Mesodermal cell (in vitro differentiated cells): Measurements from ENCODE around the gene OBSL1. TPM values are rescaled to one million over a fixed set of nuclear protein-coding genes. Genes with fewer than 3 reads are reported as not detected.

Source experiments
- H3K27ac ChIP-seq: 2 replicates; pipeline ENCODE4 v1.7.0; 2013; ENCODE audit warnings: mild to moderate bottlenecking, low read depth, low read length, moderate library complexity; ENCODE audit not compliant: severe bottlenecking
- H3K36me3 ChIP-seq: 2 replicates; pipeline ENCODE4 v1.7.1; 2013; ENCODE audit warnings: mild to moderate bottlenecking, low read length, moderate library complexity; ENCODE audit not compliant: control insufficient read depth, insufficient read depth
- H3K4me1 ChIP-seq: one replicate; pipeline ENCODE4 v1.7.1; 2013; ENCODE audit warnings: mild to moderate bottlenecking, low read length; ENCODE audit not compliant: insufficient read depth, control insufficient read depth, poor library complexity, severe bottlenecking
- H3K4me3 ChIP-seq: 2 replicates; pipeline ENCODE4 v1.7.0; 2013; ENCODE audit warnings: low read length, control low read depth, mild to moderate bottlenecking; ENCODE audit not compliant: insufficient read depth, poor library complexity, severe bottlenecking; ENCODE audit errors: extremely low read depth
- H3K9me3 ChIP-seq: 2 replicates; pipeline ENCODE4 v1.7.1; 2013; ENCODE audit warnings: mild to moderate bottlenecking, low read length, moderate library complexity; ENCODE audit not compliant: control insufficient read depth
- WGBS, 2 experiments: methylation state at CpG; one replicate each; pipeline ENCODE4 v1.1.5; 2013; ENCODE audit warnings: missing lambda C conversion rate in 2 of 2; ENCODE audit not compliant: insufficient coverage in 2 of 2; 5-methylcytosine and 5-hydroxymethylcytosine counted together
- polyA plus RNA-seq, 2 experiments: library from polyadenylated mRNA; stranded (reverse); fragments of 50-300 nt; gene quantifications; one replicate each; pipeline ENCODE4 v1.2.3, GENCODE V29; 2013

The OBSL1 gene
- polyA plus RNA-seq (2013, experiment 1 of 2): 75.2 TPM
- 64.3 TPM for polyA plus RNA-seq (2013, experiment 2 of 2)

GRCh38 chr2:219571311-219572236 is at the start of gene OBSL1:
Gene OBSL1 (minus strand): TSS chr2:219571539. CDS start chr2:219571232, 307 bp downstream.
- Histone ChIP-seq H3K27ac (peak within 1 kb of the TSS; percentile 89), H3K9me3 (no peaks in the 10 kb centered on the region), H3K4me1 (peaks cover 24% of the 10 kb centered on the region), H3K4me3 (peak within 1 kb of the TSS; percentile 58), H3K36me3 (peaks cover 34% of the 10 kb centered on the region)
- WGBS, 2 experiments: 5 to 8% methylated on average over 17 to 33 of the region's 42 CpGs

DNA sequence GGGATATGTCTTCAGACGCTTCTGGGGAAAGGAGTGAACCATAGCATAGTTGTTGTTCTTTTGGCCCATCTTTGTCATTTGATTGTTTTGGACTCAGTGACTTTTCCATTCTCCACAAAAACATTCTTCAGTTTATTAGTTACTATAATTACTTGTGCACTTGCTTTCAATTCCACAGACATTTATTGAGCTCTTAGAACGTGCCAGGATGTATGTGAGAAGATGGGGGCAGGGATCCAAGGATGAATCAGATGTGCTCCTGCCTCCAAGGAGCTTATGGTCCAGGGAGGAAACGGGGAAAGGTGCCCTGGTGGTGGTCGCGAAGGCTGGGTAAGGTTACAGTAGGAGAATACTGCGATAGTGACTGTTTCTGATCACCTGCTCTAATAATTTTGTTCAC is 49.2 kb upstream of the OBSL1 start:
- Histone ChIP-seq H3K4me3 (no peak overlapping the region), H3K4me1 (no peaks in the 10 kb centered on the region), H3K9me3 (no peaks in the 10 kb centered on the region), H3K27ac (no peak overlapping the region), H3K36me3 (peaks cover 11% of the 10 kb centered on the region)
- WGBS, 2 experiments: 77 to 95% methylated on average over 4 to 5 of the region's 6 CpGs

GRCh38 chr2:219619235-219619634 is 47.9 kb upstream of the OBSL1 start:
- Histone ChIP-seq H3K4me1 (no peaks in the 10 kb centered on the region), H3K4me3 (no peak overlapping the region), H3K27ac (no peak overlapping the region), H3K9me3 (no peaks in the 10 kb centered on the region), H3K36me3 (peaks cover 14% of the 10 kb centered on the region)
- WGBS, 2 experiments: no CpG with 5 or more reads among the region's 4 CpGs

GRCh38 chr2:219618733-219619122 is 47.4 kb upstream of the OBSL1 start:
- Histone ChIP-seq H3K4me3 (no peak overlapping the region), H3K9me3 (no peaks in the 10 kb centered on the region), H3K4me1 (no peaks in the 10 kb centered on the region), H3K27ac (no peak overlapping the region), H3K36me3 (peaks cover 14% of the 10 kb centered on the region)
- WGBS, 2 experiments: 84 to 95% methylated on average over 2 to 3 of the region's 3 CpGs

- peaks cover 23% of the 10 kb centered on the region for H3K36me3 ChIP-seq
- H3K27ac ChIP-seq: no peak overlapping the region
- no peak overlapping the region for H3K4me3 ChIP-seq
- no peaks in the 10 kb centered on the region for H3K9me3 ChIP-seq
- 91 to 94% methylated on average over 3 to 4 of the region's 4 CpGs for WGBS, 2 experiments
- H3K4me1 ChIP-seq: no peaks in the 10 kb centered on the region
These were observed 45.2 kb upstream of the OBSL1 start for GRCh38 chr2:219616550-219616949.

GRCh38 chr2:219615894-219616293 is 44.6 kb upstream of the OBSL1 start:
- peaks cover 25% of the 10 kb centered on the region for H3K36me3 ChIP-seq
- no peaks in the 10 kb centered on the region for H3K4me1 ChIP-seq
- no peaks in the 10 kb centered on the region for H3K9me3 ChIP-seq
- no peak overlapping the region for H3K4me3 ChIP-seq
- WGBS, 2 experiments: 95 to 96% methylated on average over 11 of the region's 12 CpGs
- H3K27ac ChIP-seq: no peak overlapping the region

GRCh38 chr2:219615036-219615435 is 43.7 kb upstream of the OBSL1 start:
- 96 to 98% methylated on average over 8 to 9 of the region's 11 CpGs for WGBS, 2 experiments
- peaks cover 28% of the 10 kb centered on the region for H3K36me3 ChIP-seq
- no peaks in the 10 kb centered on the region for H3K9me3 ChIP-seq
- no peak overlapping the region for H3K4me3 ChIP-seq
- H3K4me1 ChIP-seq: no peaks in the 10 kb centered on the region
- no peak overlapping the region for H3K27ac ChIP-seq

DNA sequence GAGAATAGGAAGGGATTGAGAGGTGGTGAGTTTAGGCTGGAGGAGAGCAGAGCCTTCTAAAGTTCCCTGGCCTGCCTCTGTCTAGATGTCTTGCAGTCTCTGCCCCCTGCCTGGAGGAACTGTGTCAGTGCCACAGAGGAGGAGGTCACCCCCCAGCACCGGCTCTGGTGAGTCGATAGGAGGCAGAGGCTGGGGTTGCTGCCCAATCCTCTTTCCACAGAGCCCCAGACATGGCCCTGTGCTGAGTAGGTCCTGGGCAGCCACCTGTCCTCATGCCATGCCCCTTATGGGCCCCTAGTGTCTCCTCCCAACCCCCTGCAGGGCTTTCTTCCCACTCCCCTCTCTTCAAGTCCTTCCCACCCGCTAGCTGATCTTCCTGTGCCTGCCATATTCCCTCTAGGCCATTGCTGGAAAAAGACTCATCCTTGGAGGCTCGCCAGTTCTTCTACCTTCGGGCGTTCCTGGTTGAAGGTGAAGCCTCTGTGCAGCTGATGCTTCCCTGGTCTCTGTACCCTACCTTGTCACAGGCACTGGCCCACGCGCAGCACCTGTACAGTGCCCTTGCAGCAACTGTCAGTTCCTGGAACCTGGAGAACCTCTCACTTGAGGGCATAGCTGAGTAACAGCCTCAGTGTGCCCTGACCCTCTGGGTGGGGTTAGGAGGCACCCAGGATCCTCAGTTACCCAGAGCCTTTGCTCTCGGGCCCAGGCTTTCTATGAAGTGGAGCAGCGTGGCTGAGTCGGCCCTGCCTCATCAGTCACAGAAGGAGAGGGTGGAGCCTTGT is 42.9 kb upstream of the OBSL1 start:
- 94 to 95% methylated on average over 7 to 11 of the region's 11 CpGs for WGBS, 2 experiments
- H3K4me3 ChIP-seq: no peak overlapping the region
- no peaks in the 10 kb centered on the region for H3K4me1 ChIP-seq
- H3K9me3 ChIP-seq: no peaks in the 10 kb centered on the region
- no peak overlapping the region for H3K27ac ChIP-seq
- peaks cover 33% of the 10 kb centered on the region for H3K36me3 ChIP-seq

GRCh38 chr2:219613461-219614070 is 42.2 kb upstream of the OBSL1 start:
- H3K4me3 ChIP-seq: no peak overlapping the region
- 97 to 100% methylated on average over 4 to 5 of the region's 11 CpGs for WGBS, 2 experiments
- no peaks in the 10 kb centered on the region for H3K9me3 ChIP-seq
- no peaks in the 10 kb centered on the region for H3K4me1 ChIP-seq
- peaks cover 40% of the 10 kb centered on the region for H3K36me3 ChIP-seq
- no peak overlapping the region for H3K27ac ChIP-seq

DNA sequence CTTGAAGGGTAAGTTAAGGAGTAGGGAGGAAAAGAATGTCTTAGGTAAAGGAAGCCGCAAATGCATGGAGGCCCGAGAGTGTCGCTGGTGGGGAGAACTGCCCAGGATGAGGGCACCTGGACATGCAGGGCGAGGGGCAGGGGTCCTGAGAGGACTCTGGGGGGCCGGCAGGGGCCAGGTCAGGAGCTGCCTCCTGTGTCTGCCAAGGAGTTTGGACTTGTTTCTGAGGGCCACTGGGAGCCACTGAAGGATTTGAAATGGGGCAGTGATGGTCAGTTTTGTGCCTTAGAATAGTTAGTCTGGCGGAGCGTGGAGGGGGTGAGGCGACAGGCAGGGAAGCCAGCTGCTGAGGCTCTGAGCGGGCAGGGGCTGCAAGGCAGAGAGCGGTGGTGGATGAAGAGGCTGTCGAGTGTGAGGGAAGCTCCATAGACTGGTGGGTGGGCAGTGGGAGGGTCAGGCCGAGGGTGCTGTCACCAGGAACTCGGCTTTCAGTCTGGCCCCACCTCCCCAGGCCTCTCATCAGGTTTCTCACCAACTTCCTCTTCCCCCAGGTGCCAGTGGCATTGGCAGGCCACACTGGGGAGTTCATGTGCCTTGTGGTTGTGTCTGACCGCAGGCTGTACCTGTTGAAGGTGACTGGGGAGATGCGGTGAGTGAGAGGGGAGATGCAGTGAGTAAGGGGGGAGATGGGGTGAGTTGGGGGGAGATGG is 41.4 kb upstream of the OBSL1 start:
- no peaks in the 10 kb centered on the region for H3K9me3 ChIP-seq
- H3K27ac ChIP-seq: no peak overlapping the region
- no peak overlapping the region for H3K4me3 ChIP-seq
- H3K4me1 ChIP-seq: no peaks in the 10 kb centered on the region
- WGBS, 2 experiments: 91 to 93% methylated on average over 9 to 10 of the region's 15 CpGs
- H3K36me3 ChIP-seq: peaks cover 42% of the 10 kb centered on the region
